IMR-90 (cell line): ENCODE data around the gene HIGD1C. TPM values are rescaled to one million over a fixed set of nuclear protein-coding genes. Genes with fewer than 3 reads are reported as not detected.
A peak's percentile ranks its signal among the peaks of the same experiment; 100 is the strongest.

Experiments used
- ATAC-seq: fragments of 200-7000 bp; cut with Tn5 transposase; 2 replicates; pipeline ENCODE4 v1.9.1; 2020; ENCODE audit warnings: low read depth, mild to moderate bottlenecking, moderate library complexity
- BruUV-seq: library from RNA; stranded (reverse); fragments of 400-500 nt; replicated peaks from 2 replicates; lab custom pipeline; 2021; lab: Mats Ljungman, UMichigan
- CTCF ChIA-PET: fragments of 300-600 bp; formaldehyde crosslinking; extraction: SDS; loops from one replicate; lab custom pipeline; 2021; ENCODE audit warnings: antibody characterized with exemption; lab: Yijun Ruan, JAX
- POLR2A ChIA-PET: fragments of 300-600 bp; sonication (Branson Sonifier 250); formaldehyde crosslinking; loops from one replicate; lab custom pipeline; 2022; ENCODE audit warnings: antibody characterized with exemption; ENCODE audit not compliant: unreplicated experiment; lab: Charles Lee
- DNase-seq: peaks from one replicate; pipeline ENCODE4 v3.0.0; 2013
- H2AFZ ChIP-seq: replicated peaks from 2 replicates; pipeline ENCODE3; 2013; ENCODE audit warnings: low read length, mild to moderate bottlenecking; ENCODE audit not compliant: poor library complexity
- H2AK5ac ChIP-seq: 2 replicates; pipeline ENCODE4 v1.6.1; 2013; ENCODE audit warnings: low read depth, low read length, inconsistent platforms
- H2AK9ac ChIP-seq: replicated peaks from 2 replicates; pipeline ENCODE3; 2013; ENCODE audit warnings: mild to moderate bottlenecking, low read depth, low read length, moderate library complexity; ENCODE audit not compliant: poor library complexity
- H2BK120ac ChIP-seq: 2 replicates; pipeline ENCODE4 v1.6.1; 2013; ENCODE audit warnings: low read depth, low read length, inconsistent platforms
- H2BK15ac ChIP-seq: 3 replicates; pipeline ENCODE4 v1.6.1; 2013; ENCODE audit warnings: low read depth, low read length, inconsistent platforms
- H2BK20ac ChIP-seq: 2 replicates; pipeline ENCODE4 v1.6.1; 2013; ENCODE audit warnings: low read depth, mild to moderate bottlenecking, inconsistent platforms, low read length, moderate library complexity
- H2BK5ac ChIP-seq: 2 replicates; pipeline ENCODE4 v1.6.1; 2013; ENCODE audit warnings: mild to moderate bottlenecking, low read depth, low read length, inconsistent platforms; ENCODE audit not compliant: poor library complexity, severe bottlenecking
- H3K14ac ChIP-seq: replicated peaks from 2 replicates; pipeline ENCODE4 v1.6.1; 2013; ENCODE audit warnings: low read depth, low read length, inconsistent platforms
- H3K18ac ChIP-seq: 2 replicates; pipeline ENCODE4 v1.6.1; 2013; ENCODE audit warnings: low read depth, low read length, control low read depth
- H3K23ac ChIP-seq: 2 replicates; pipeline ENCODE4 v1.6.1; 2013; ENCODE audit warnings: low read depth, low read length, inconsistent platforms
- H3K27ac ChIP-seq: 2 replicates; pipeline ENCODE4 v1.5.1; 2013; ENCODE audit warnings: mild to moderate bottlenecking, control low read depth, low read length; ENCODE audit not compliant: insufficient read depth
- H3K27me3 ChIP-seq: 2 replicates; pipeline ENCODE4 v1.6.1; 2013; ENCODE audit warnings: low read length; ENCODE audit not compliant: control insufficient read depth, insufficient read depth
- H3K36me3 ChIP-seq: 2 replicates; pipeline ENCODE4 v1.6.1; 2013; ENCODE audit warnings: low read length, mixed read lengths; ENCODE audit not compliant: control insufficient read depth, insufficient read depth
- H3K4ac ChIP-seq: 2 replicates; pipeline ENCODE4 v1.6.1; 2013; ENCODE audit warnings: low read depth, low read length, inconsistent platforms
- H3K4me1 ChIP-seq: 2 replicates; pipeline ENCODE4 v1.6.1; 2013; ENCODE audit warnings: low read length, mixed read lengths; ENCODE audit not compliant: control insufficient read depth, insufficient read depth
- H3K4me2 ChIP-seq: 2 replicates; pipeline ENCODE4 v1.6.1; 2013; ENCODE audit warnings: low read depth, mild to moderate bottlenecking, control low read depth, low read length, moderate library complexity
- H3K4me3 ChIP-seq: 2 replicates; pipeline ENCODE4 v1.5.1; 2013; ENCODE audit warnings: low read depth, mild to moderate bottlenecking, control low read depth, low read length, moderate library complexity; ENCODE audit not compliant: insufficient read depth
- H3K56ac ChIP-seq: 2 replicates; pipeline ENCODE4 v1.6.1; 2013; ENCODE audit warnings: low read length, inconsistent platforms; ENCODE audit not compliant: insufficient read depth; ENCODE audit errors: extremely low read depth
- H3K79me1 ChIP-seq, 2 experiments: 2 replicates each; pipeline ENCODE4 v1.6.1; 2013; ENCODE audit warnings: low read length in 2 of 2, inconsistent platforms in 1 of 2, low read depth in 1 of 2
- H3K9ac ChIP-seq: 2 replicates; pipeline ENCODE4 v1.6.1; 2013; ENCODE audit warnings: low read depth, low read length, control low read depth
- H3K9me1 ChIP-seq: 2 replicates; pipeline ENCODE4 v1.6.1; 2013; ENCODE audit warnings: low read length, inconsistent platforms; ENCODE audit not compliant: insufficient read depth
- H3K9me3 ChIP-seq: 2 replicates; pipeline ENCODE4 v1.6.1; 2013; ENCODE audit warnings: low read length; ENCODE audit not compliant: control insufficient read depth, insufficient read depth
- H4K20me1 ChIP-seq: 2 replicates; pipeline ENCODE4 v1.6.1; 2013; ENCODE audit warnings: low read length, inconsistent platforms; ENCODE audit not compliant: insufficient read depth
- H4K5ac ChIP-seq: 2 replicates; pipeline ENCODE4 v1.6.1; 2013; ENCODE audit warnings: mild to moderate bottlenecking, low read depth, low read length, control low read depth
- H4K8ac ChIP-seq, 2 experiments: 2 replicates each; pipeline ENCODE4 v1.6.1; 2013; ENCODE audit warnings: low read depth in 2 of 2, low read length in 2 of 2, control low read depth in 1 of 2, inconsistent platforms in 1 of 2
- H4K91ac ChIP-seq: 2 replicates; pipeline ENCODE4 v1.6.1; 2013; ENCODE audit warnings: low read depth, low read length, inconsistent platforms; ENCODE audit not compliant: insufficient read depth
- MAFK ChIP-seq: IDR thresholded peaks from 2 replicates; pipeline ENCODE4 v1.6.1; 2012; ENCODE audit warnings: low read depth, low read length, improper control_type of control experiment
- MXI1 ChIP-seq: IDR thresholded peaks from 2 replicates; pipeline ENCODE4 v1.6.1; 2012; ENCODE audit warnings: low read depth, mild to moderate bottlenecking, low read length, moderate library complexity, borderline replicate concordance
- dilution Hi-C: fragments of 300-500 bp; cut with HindIII; formaldehyde crosslinking; loops from one replicate; pipeline ENCODE4 v1.14.3; 2018; ENCODE audit warnings: low sequenced_read_pairs; ENCODE audit not compliant: unreplicated experiment
- in situ Hi-C: fragments of 300-500 bp; cut with MboI; formaldehyde crosslinking; loops from 3 replicates; pipeline ENCODE4 v1.14.3; 2019; ENCODE audit warnings: low sequenced_read_pairs, inconsistent platforms, mixed read lengths
- intact Hi-C: fragments of 100-400 bp; cut with micrococcal nuclease; formaldehyde crosslinking; loops from 2 replicates; pipeline ENCODE4 v1.10.0; 2022
- polyA plus RNA-seq, 3 experiments: library from polyadenylated mRNA; depleted of rRNA; stranded (reverse); fragments of >200 nt; gene quantifications; 2 replicates each; pipeline ENCODE4 v1.2.3, GENCODE V29; 2012; ENCODE audit warnings: low replicate concordance in 1 of 3
- total RNA-seq: library from RNA; depleted of rRNA; stranded (reverse); fragments of >200 nt; gene quantifications from 2 replicates; pipeline ENCODE4 v1.2.3, GENCODE V29; 2012
- TF ChIP-seq, protein P1 (sequence below): fragments of 150-350 bp; IDR thresholded peaks from 2 replicates; pipeline ENCODE4 v1.6.1; 2017; ENCODE audit warnings: mild to moderate bottlenecking, antibody characterized with exemption, low read length, low read depth

HIGD1C gene
- total and polyA plus RNA-seq, 2 of the 4 experiments (the other 2 are of a cell fraction): not detected

GRCh38 chr12:50960130-50960529 lies 7.8 kb downstream of the HIGD1C start:
- DNase-seq (peak; percentile 43), ATAC-seq (peak; percentile 28; the same call in 1 of the 2 replicates)
- dilution Hi-C loops: no loop called here

More at GRCh38 chr12:50960130-50960529, 7.8 kb downstream of the HIGD1C start:
- no peak overlapping the region for H3K4ac ChIP-seq
- H3K14ac ChIP-seq: no peak overlapping the region
- no peak overlapping the region for H4K5ac ChIP-seq
- H2BK15ac ChIP-seq: no peak overlapping the region
- no peaks in the 10 kb centered on the region for H4K20me1 ChIP-seq
- no peak overlapping the region for H2BK120ac ChIP-seq
- no peaks in the 10 kb centered on the region for H3K36me3 ChIP-seq
- no TSS peak for BruUV-seq
- no peak overlapping the region for H2AFZ ChIP-seq
- H2BK20ac ChIP-seq: no peak overlapping the region
- no peak overlapping the region for H3K4me3 ChIP-seq
- no peak overlapping the region for H3K23ac ChIP-seq
- no peaks in the 10 kb centered on the region for H3K27me3 ChIP-seq
- H2BK5ac ChIP-seq: peak overlapping the region; percentile 16
- H2AK5ac ChIP-seq: no peak overlapping the region
- no peak overlapping the region for H4K91ac ChIP-seq
- no peak overlapping the region for H3K4me2 ChIP-seq
- intact Hi-C loops: no loop called here
- no peak overlapping the region for H4K8ac ChIP-seq
- H3K56ac ChIP-seq: no peak overlapping the region
- no peak overlapping the region for H3K27ac ChIP-seq
- CTCF ChIA-PET: interaction anchor here (0.6 to 0.7 kb wide), 2 partner anchors 41 to 195 kb away, joined by 3 to 4 read pairs; no protein-coding TSS in a partner anchor
- H3K18ac ChIP-seq: no peak overlapping the region
- TF ChIP-seq MAFK: no peak
- TF ChIP-seq MXI1: no peak
- TF ChIP-seq, protein P1, sequence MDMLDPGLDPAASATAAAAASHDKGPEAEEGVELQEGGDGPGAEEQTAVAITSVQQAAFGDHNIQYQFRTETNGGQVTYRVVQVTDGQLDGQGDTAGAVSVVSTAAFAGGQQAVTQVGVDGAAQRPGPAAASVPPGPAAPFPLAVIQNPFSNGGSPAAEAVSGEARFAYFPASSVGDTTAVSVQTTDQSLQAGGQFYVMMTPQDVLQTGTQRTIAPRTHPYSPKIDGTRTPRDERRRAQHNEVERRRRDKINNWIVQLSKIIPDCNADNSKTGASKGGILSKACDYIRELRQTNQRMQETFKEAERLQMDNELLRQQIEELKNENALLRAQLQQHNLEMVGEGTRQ: no peak
- in situ Hi-C loops: no loop called here
- no peak overlapping the region for H2AK9ac ChIP-seq
- no peaks in the 10 kb centered on the region for H3K79me1 ChIP-seq
- H3K9me3 ChIP-seq: no peaks in the 10 kb centered on the region
- H3K4me1 ChIP-seq: peaks cover 5% of the 10 kb centered on the region; the same call in 1 of the 2 replicates
- POLR2A ChIA-PET: interaction anchor here (0.5 kb wide), 1 partner anchor 30 kb away, joined by 3 read pairs; no protein-coding TSS in a partner anchor
- H3K9ac ChIP-seq: no peak overlapping the region
- peaks cover 9% of the 10 kb centered on the region for H3K9me1 ChIP-seq
